ENCODE data around the gene MTMR6. TPM values are rescaled to one million over a fixed set of nuclear protein-coding genes. Genes with fewer than 3 reads are reported as not detected.
"Not testable (repeated sequence)": the region's sequence is repeated elsewhere in the genome, so short reads cannot be mapped to it uniquely, and the experiment has no call there.

MTMR6 gene
- total RNA-seq, 2 donors from 2014 or later: 11.2 to 13.2 TPM

DNA sequence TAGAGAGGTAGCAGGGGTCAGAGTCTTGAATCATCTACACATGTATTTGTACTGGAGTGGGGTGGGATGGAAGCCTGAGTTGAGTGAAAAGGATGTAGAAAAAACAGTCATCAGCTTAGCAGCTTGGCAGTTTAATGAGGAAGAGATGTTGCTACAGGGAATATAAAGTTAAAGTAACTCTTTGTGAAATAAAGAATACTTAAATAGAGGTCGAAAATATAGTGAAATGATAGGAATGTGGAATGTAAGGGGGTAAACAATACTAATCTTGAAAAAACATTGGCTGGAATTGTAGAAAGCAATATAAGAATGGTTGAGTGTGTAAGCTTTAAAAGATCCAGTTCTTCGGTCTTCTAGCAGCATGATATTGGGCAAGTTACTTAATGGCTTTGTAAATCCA is 36.8 kb upstream of the MTMR6 start:
- TF ChIP-seq POLR2A (IDR thresholded peaks at IDR 0.05): no peak
- TF ChIP-seq, protein P1, sequence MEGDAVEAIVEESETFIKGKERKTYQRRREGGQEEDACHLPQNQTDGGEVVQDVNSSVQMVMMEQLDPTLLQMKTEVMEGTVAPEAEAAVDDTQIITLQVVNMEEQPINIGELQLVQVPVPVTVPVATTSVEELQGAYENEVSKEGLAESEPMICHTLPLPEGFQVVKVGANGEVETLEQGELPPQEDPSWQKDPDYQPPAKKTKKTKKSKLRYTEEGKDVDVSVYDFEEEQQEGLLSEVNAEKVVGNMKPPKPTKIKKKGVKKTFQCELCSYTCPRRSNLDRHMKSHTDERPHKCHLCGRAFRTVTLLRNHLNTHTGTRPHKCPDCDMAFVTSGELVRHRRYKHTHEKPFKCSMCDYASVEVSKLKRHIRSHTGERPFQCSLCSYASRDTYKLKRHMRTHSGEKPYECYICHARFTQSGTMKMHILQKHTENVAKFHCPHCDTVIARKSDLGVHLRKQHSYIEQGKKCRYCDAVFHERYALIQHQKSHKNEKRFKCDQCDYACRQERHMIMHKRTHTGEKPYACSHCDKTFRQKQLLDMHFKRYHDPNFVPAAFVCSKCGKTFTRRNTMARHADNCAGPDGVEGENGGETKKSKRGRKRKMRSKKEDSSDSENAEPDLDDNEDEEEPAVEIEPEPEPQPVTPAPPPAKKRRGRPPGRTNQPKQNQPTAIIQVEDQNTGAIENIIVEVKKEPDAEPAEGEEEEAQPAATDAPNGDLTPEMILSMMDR (IDR thresholded peaks at IDR 0.05): no peak
- H3K9me3 ChIP-seq: no peaks in the 10 kb centered on the region
- no peaks in the 10 kb centered on the region for H3K4me1 ChIP-seq
- peaks cover 24 to 29% of the 10 kb centered on the region in 2 donors for H3K36me3 ChIP-seq (replicated peaks in 1 of 2; ENCODE audit: insufficient read depth in 1 of 2, low read depth in 2 of 2)
- 70 to 76% methylated on average over 2 of the region's 2 CpGs for whole genome bisulfite sequencing, 2 donors
- intact Hi-C loops (cut with DNase I): no loop called here
- ATAC-seq (no peak), DNase-seq (no peak)
- no peak overlapping the region for H3K27ac ChIP-seq
- H3K4me3 ChIP-seq: no peak overlapping the region
- H3K27me3 ChIP-seq: no peaks in the 10 kb centered on the region

DNA sequence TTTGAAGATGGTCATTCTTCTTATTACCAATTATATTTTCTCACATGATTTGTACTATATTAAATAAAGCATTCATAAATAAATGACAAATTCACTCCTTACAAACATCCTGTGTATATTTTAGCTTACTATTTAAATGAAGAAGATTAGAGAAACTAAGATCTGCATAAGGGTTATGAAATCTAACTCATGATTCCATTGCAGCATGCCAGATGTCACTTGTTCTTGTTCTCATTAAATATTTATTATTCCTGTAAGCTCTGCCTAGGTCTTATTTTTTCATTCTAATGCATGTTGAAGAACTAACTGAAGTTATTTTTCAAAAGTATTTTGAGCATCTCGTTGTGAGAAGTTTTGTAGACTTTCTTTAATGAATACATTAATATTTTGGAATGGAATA is 32.5 kb upstream of the MTMR6 start:
- Histone ChIP-seq H3K27ac (no peak overlapping the region), H3K4me1 (no peaks in the 10 kb centered on the region), H3K27me3 (no peaks in the 10 kb centered on the region), H3K4me3 (no peak overlapping the region), H3K36me3 (replicated peaks in 1 of 2; ENCODE audit: insufficient read depth in 1 of 2, low read depth in 2 of 2) (peaks cover 14 to 16% of the 10 kb centered on the region in 2 donors), H3K9me3 (no peaks in the 10 kb centered on the region)
- no peak for ATAC-seq
- WGBS, 2 donors: 91 to 93% methylated on average over 1 of the region's 1 CpG
- intact Hi-C loops (cut with DNase I): no loop called here
- TF ChIP-seq, protein P1 (IDR thresholded peaks at IDR 0.05): no peak
- no peak for TF ChIP-seq POLR2A (IDR thresholded peaks at IDR 0.05)
- DNase-seq: no peak

DNA sequence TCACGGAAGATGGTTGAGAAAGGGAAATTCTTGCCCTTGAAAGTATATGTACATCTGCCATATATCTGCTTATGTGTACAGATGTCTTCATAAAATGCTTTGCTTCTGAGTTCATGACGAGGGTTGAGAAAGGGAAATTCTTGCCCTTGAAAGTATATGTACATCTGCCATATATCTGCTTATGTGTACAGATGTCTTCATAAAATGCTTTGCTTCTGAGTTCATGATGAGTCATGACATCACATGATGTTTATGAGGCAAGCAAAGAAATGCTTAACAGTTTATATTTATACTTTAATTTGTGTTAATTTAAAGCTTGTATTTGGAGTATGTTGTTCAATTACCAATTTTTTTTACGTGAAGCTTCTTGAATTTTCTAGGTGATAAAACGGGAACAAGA is 31.7 kb upstream of the MTMR6 start:
- DNase-seq; intact Hi-C loops (cut with DNase I); H3K9me3 ChIP-seq; ATAC-seq; H3K27me3 ChIP-seq; H3K4me1 ChIP-seq; H3K27ac ChIP-seq; H3K4me3 ChIP-seq: not testable (repeated sequence)
- peaks cover 15 to 17% of the 10 kb centered on the region in 2 donors for H3K36me3 ChIP-seq (replicated peaks in 1 of 2; ENCODE audit: insufficient read depth in 1 of 2, low read depth in 2 of 2)
- WGBS, 2 donors: 86 to 91% methylated on average over 4 of the region's 4 CpGs

DNA sequence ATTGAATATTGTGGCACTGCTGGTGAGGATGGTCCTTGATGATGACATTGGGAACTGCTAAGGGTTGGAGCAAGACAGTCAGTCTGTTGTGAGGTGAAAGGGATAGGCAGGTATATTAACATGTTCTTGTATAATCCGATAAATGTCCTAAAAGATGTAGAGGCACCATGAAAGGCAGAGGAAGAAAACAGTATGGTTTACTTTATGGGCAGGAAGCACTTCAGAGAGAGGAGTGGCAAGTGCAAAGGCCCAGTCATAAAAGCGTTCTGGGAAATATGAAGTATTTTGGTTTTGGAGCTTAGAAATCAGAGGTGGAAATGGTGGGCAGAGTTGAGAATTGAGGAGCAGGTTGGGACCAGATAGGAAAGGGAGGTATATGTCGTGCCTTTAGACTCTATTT is 23.6 kb upstream of the MTMR6 start:
- Histone ChIP-seq H3K4me1 (peaks cover 6% of the 10 kb centered on the region), H3K9me3 (no peaks in the 10 kb centered on the region), H3K27me3 (no peaks in the 10 kb centered on the region), H3K4me3 (no peak overlapping the region), H3K27ac (no peak overlapping the region), H3K36me3 (replicated peaks in 1 of 2; ENCODE audit: insufficient read depth in 1 of 2, low read depth in 2 of 2) (peaks cover 0 to 20% of the 10 kb centered on the region in 2 donors)
- TF ChIP-seq POLR2A (IDR thresholded peaks at IDR 0.05): no peak
- TF ChIP-seq, protein P1 (IDR thresholded peaks at IDR 0.05): no peak
- intact Hi-C loops (cut with DNase I): no loop called here
- 93 to 95% methylated on average over 3 of the region's 3 CpGs for WGBS, 2 donors
- DNase-seq (no peak), ATAC-seq (no peak)

DNA sequence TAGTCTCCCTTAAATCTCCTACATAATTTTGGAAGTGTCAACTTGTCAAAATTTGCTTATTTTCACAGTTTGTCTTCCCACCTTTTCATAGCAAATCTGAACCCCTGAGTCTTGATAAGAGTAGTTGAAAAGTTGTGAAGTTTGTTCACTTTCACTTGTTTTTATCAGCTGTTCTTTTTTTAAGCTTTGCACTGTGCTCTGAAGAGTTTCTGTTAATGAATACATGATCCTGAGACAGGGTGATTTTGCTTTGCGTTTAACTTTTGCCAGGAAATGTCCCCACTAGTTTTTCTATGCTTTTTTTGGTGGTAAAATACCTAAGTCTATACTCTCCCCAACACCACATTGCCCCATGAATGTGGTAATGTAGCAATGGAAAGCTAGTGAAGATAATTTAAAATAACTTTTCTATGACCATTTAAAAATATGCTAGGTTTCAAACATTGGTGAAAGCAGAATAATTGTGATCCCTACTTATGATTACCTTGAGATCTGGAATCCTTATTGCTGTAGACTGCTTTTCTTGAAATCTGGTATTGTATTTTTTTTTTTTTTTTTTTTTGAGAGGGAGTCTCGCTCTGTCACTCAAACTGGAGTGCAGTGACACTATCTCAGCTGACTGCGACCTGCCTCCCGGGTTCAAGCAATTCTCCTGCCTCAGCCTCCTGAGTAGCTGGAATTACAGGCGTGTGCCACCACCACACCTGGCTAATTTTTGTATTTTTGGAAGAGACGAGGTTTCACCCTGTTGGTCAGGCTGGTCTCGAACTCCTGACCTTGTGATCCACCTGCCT is 19.6 kb upstream of the MTMR6 start:
- no peak for ATAC-seq
- Histone ChIP-seq H3K4me1 (peaks cover 20% of the 10 kb centered on the region), H3K9me3 (no peaks in the 10 kb centered on the region), H3K27ac (peak overlapping the region in 1 of 4 donors; percentile 30), H3K36me3 (replicated peaks in 1 of 2; ENCODE audit: insufficient read depth in 1 of 2, low read depth in 2 of 2) (peaks cover 0 to 6% of the 10 kb centered on the region in 2 donors), H3K4me3 (no peak overlapping the region), H3K27me3 (no peaks in the 10 kb centered on the region)
- intact Hi-C loops (cut with DNase I): no loop called here
- no peak for DNase-seq
- WGBS, 2 donors: 75 to 79% methylated on average over 7 of the region's 7 CpGs
- TF ChIP-seq, protein P1 (IDR thresholded peaks at IDR 0.05): no peak
- TF ChIP-seq POLR2A (IDR thresholded peaks at IDR 0.05): no peak

Measured in body of pancreas (tissue), 4 donors.